Measurements from ENCODE around the gene CLPTM1L.
"Not testable (repeated sequence)": the region's sequence is repeated elsewhere in the genome, so short reads cannot be mapped to it uniquely, and the experiment has no call there.

Gene CLPTM1L

DNA sequence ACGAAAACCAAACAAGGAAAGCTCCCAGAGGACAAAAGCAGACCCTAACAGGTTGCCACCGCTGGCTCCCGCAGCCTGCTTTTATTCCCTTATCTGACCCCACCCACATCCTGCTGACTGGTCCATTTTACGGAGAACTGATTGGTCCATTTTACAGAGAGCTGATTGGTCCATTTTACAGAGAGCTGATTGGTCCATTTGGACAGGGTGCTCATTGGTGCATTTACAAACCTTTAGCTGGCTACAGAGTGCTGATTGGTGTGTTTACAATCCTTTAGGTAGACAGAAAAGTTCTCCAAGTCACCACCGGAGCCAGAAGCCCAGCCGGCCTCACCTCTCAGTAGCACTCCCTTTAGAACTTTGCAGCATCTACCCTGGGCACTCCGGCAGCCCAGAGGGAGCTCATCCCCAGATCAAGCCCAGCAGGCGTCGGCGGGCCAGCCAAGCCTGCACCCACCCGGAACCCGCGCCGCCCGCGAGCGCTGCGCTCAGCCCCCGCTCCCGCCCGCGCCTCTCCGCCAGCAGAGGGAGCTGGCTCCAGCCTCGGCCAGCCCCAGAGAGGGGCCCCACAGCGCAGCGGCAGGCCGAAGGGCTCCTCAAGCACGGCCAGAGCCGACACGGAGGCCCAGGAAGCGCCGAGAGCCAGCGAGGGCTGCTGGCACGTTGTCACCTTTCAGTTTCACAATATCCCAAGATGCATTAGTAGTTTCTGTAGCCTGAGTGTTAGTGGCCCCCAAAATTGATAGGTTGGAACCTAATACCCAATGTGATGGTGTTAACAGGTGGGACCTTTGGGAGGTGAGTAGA lies 35.3 kb upstream of the CLPTM1L start:
- DNase-seq: no peak

DNA sequence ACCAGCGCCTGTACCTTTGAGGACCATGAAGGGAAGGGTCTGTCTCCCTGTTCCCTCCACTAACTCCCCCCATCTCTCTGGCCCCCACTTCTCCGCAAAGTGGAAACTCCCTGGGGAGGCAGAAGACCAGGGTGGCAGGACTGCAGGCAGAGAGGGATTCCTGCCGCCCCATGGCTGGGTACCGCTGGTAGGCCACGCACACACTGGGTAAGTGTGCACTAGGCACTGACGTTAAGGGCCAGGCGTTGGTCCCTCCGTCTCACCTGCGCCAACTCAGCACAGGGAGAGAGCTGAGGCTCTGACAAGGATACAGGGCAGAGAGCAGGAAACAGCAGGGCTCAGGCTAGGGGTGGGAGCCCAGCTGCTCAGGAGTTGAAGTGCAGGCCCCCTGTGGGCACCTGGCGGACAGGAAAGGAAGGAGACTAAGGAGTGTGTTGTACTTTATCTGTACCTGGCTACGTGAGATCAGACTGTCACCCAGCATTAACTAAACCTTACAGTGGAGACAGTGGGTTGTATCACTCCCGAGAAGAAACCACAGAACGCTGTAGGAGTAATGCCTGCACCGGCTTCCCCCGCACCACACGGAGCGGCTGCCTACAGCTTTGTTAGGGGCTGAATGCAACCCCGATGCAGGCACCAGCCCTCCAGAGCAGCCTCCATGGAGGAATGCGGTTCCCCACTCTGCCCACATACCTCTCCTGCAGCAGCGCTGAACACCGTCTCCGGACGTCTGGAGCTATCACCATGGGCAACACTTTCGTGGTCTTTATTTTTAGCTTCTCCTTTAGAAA lies 34.2 kb upstream of the CLPTM1L start:
- no peak for DNase-seq

DNA sequence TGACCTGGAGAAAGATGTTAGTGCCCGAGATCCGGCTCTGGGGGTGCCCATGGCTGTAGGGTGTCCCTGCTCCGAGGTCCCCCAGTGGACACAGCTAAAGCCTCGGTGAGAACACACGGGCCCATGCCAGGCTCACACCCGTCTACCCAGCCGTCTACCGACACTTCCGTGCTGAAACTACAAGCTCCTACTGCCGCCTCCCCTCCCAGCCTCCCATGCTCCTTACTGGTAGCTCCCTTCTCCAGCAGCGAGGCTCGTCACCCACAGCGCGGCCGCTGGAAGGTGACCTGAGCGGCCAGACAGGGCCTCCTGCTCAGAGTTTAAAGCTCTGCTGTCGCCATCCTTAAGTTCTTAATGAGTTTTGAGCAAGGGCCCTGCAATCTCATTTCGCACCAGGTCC lies 33.2 kb upstream of the CLPTM1L start:
- DNase-seq: no peak

DNA sequence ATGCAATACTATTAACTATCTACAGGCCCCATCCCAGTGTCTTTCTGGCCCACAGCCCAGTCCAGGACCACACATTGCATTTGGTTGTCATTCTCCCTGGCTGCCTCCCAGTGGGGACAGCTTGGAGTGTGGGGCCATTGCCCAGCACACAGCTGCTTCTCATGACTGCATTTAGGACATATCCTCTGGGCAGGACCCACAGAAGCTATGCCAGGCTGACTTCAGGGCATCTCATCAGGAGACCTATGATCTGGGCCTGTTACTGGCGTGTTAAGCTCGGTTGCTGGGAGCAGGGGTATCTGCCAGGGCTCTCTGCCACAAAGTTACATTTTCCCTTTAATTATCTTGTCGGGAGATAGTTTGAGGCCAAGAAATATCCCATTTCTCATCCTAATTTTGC lies 32.1 kb upstream of the CLPTM1L start:
- DNase-seq: no peak

DNA sequence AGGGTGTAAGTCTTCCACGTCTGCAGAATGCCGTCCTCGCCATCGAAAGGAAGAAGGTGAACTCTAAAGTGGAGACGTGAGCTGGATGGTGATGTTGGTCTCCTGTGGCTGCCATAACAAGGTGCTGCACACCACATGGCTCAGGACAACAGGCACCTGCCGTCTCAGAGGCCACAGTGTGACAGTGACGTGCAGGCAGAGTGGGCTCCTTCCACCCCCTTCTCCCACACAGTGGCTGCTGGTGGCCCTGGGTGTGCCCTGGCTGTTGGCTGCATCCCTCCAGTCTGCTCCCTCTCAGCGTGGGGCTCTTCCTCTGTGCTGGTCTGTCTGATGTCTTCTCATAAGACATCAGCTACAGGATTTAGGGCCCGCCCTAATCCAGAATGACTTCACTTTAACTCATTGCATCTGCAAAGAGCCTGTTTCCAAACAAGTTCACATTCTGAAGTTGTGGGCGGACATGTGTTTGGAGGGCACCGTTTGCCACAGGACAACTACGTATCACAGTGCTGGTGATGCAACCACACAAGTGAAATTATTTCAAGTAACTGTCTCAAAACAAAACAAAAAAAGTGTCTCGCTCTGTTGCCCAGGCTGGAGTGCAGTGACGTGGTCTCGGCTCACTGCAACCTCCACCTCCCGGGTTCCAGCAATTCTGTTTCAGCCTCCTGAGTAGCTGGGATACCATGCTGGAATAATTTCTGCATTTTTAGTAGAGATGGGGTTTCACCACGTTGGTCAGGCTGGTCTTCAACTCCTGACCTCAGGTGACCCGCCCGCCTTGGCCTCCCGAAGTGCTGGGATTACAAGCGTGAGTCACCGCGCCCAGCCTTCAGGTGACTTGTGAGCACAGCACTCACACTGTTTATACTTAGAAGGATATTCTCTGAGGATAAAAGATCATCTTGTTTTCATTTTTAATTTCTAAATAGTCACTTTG lies 31.2 kb upstream of the CLPTM1L start:
- DNase-seq: no peak

DNA sequence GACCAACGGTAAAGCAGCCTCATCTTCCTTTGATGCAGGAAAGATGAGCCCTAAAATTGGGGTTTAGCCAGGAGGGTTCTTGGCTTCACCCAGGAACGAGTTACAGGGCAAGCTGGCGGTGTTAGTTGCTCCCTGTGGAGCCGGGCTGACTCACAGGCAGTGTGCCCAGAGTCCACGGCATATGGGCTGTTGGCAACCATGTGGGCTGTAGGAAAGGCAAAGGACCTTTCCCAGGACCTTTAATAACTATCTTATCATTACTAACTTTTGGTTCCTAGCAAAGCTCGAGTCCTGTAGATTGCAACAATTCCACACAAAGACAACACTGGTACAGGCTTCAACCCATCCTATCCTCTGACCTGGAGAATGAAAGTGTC lies 29.8 kb upstream of the CLPTM1L start:
- no peak for DNase-seq

DNA sequence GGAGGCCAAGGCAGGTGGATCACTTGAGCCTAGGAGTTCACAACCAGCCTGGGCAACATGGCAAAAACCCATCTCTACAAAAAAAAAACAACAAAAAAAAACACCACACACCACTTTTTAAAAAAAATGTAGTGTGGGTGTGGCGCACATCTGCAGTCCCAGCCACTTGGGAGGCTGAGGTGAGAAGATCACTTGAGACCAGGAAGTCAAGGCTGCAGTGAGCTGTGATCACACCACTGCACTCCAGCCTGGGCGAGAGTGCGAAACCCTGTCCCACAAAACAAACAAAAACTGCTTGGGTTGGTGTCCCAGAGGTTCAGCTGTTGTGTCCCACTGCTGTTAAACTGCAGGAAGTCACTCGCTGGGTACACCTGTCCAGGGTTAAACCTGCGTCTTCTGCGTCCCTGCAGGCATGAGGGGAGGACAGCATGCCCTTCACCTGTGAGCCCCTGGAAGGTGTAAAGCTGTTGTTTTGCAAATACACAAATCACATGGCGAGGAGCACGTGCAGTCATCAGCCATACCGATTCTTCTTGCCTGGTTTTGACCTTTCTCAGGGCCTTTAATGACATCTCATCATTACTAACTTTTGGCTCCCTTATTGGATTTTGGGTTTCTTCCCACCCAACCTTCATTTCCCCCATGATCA lies 29.3 kb upstream of the CLPTM1L start:
- no peak for DNase-seq

DNA sequence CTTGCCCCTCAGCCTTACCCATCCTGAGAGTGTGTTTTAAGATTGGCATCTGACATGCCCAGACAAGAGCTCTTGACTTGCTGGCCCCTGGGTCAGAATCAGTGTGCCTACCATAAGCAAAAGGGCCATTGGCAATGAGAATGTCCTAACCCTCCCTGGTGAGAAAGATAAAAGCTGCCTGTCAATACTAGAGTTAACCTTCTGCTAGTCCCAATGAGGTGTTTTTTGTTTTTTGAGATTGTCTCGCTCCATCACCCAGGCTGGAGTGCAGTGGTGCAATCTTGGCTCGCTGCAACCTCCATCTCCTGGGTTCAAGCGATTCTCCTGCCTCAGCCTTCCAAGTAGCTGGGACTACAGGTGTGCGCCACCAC lies 27.1 kb upstream of the CLPTM1L start:
- not testable (repeated sequence) for DNase-seq

DNA sequence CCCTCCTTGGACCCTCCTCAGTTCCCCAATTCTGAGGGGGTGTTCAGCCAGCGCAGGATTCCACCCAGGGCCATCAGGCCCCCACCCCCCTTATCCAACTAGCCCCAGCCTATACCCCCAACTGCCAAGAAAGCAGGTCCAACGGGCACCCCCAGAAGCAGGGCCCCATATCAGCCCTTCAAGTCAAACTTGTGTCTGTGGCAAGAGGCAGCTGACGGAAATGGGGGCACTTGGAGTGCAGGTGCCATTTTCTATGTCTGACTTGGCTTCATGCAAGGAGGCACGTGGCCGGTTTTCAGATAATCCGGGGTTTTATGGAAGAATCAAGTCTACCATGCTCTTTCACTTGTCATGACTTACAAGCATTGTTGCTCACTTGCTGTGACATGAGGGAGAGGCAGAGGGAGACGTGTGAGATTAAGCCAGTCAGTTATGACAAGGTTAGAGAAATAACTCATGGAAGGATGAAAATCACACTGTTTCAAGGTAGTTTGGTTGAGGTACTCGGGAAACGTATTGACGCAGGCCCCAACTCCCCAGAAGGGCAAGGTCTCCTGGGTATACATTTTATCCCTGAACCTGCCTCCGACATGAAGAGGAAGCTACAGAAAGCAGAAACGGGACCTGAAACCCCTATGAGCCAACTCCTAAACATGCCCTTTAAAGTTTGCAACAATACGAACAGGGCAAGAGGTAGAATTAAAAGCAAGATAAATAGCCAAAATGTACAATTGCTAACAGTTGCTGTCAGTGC lies 26.5 kb upstream of the CLPTM1L start:
- DNase-seq: no peak

DNA sequence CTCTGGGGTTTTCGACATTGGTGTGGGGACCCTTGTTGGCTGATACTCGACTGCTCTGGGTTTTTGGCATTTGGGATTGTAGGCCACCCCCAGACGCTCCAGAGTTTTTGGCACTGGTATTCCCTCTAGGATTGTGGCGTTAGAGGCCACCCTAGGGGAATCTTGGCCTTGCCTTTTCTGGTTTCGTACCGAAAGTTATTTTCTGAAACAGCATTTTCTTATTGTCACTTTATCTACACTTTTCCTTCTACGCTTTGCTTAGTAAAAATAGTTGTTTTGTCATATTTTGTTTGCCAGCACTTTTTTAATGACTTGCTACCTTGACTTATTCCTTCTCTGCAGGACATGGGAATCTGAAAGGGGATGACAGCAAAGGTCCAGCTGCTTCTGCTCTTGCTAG lies 25.1 kb upstream of the CLPTM1L start:
- no peak for DNase-seq

DNA sequence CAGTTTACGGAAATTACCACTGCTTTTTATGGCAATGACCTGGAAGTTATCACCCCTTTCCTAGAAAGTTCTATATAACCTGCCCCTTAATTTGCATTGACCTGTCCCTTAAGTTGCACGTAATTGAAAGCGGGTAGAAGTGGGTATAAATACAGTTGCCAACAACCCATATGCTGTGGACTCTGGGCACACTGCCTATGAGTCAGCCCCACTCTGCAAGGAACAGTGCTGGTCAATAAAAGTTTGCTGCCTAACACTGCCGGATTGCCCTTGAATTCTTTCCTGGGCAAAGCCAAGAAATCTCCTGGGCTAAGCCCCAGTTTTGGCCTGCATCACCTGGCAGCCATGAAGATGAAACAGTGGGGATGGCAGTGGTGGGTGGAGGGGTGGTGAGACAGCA lies 23.9 kb upstream of the CLPTM1L start:
- no peak for DNase-seq

DNA sequence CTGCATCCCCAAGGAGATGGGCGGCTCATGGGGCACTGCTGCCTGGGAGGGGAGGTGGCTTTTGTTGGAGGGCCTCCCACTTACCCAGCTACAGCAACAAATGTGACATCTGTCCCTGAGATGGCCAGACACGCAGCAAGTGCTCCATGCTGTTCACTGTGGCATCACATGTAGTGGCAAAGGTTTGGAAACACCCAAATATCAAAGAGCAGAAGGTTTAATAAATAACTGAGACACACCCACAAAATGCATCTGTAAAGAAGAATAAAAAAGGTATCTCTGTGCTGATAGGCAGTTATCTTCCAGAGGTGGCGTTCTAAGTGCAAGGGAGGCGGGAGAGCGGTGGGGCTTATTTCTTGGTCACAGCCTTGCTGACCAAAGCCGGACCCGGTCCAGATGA lies 23.3 kb upstream of the CLPTM1L start:
- DNase-seq: peak; percentile 22

DNA sequence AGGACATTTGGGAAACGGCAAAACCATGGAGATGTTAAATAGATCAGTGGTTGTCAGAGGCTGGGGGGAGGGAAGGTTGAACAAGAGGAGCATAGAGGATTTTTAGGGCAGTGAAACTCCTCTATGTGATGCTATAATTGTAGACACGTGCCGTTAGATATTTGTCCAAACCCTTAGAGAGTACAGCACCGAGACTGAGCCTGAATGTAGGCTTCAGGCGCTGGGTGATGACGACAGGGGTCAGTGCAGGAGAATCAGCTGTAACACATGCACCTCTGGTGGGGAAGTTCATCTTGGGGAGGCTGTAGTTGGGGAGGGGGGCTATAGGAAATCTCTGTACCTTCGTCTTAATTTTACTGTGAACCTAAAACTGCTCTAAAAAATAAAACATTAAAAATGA lies 22.2 kb upstream of the CLPTM1L start:
- DNase-seq: no peak

DNA sequence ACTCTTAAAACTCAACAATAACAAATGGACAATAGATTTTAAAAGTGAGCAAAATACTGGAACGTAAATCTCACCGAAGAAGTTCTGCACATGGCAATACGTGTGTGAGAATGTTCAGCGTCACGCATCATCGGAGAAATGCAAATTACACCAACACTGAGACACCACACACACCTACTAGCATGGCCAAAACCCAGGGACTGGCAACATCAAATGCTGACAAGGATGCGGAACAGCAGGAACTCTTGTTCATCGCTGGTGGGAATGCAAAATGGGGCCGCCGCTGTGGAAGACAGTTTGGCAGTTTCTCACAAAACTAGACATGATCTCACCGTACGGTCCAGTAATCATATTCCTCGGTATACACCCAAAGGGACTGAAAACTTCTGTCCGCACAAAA lies 21.6 kb upstream of the CLPTM1L start:
- no peak for DNase-seq

DNA sequence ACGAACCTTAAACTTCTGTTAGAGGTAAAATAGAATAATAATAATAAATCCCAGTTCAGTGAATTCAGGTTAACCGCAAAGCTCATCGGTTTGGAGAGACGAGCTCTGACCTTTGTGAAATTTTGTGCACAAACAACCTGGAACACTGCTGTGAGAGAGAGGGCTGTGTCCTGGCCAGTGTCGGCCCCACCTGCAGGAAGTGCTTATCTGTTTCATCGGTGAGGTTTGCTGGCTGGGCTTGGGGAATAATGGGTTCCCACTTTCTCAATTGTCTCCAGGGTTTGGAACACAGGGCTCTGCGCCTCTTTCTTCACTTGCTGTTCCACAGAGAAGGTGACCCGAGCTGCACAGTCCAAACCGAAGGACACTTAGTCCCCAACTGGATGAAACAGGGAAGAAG lies 19.3 kb upstream of the CLPTM1L start:
- no peak for DNase-seq

DNA sequence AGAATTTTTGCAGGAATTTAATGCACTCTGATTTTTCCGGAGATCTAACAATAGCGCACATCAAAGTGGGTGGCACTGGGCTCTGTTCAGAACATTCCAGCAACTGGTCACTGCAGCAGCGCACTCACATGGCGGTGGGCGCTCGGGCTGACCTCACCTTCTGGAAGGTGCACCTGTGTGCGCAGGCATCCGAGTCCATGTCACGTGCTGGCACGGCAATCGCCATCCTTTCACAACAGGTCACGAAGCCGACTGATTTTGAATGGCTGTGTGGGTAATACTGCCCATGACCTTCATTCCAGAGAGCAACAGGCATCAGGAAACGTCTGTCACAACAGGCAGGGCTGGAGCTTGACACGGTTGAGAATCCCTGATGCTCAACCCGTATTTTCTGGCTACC lies 18.7 kb upstream of the CLPTM1L start:
- no peak for DNase-seq

DNA sequence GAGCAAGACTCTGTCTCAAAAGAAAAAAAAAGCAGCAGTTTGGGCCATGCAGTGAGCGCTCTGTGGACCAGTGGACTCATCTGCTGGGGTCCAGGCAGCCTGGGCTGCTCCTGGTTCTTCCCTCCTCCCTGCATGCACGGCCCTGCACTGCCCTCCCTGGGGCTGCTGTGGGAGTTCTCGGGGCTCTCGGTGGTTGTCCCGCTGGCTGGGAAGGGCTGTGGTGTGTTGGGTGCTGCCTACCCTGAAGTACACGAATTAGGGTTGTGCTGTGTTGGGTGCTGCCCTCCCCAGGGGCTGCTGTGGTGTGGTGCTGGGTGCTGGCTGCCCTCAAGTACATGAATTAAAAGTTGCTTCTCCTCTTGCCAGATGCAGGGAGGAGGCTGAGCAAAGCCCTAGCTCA lies 18.3 kb upstream of the CLPTM1L start:
- no peak for DNase-seq

DNA sequence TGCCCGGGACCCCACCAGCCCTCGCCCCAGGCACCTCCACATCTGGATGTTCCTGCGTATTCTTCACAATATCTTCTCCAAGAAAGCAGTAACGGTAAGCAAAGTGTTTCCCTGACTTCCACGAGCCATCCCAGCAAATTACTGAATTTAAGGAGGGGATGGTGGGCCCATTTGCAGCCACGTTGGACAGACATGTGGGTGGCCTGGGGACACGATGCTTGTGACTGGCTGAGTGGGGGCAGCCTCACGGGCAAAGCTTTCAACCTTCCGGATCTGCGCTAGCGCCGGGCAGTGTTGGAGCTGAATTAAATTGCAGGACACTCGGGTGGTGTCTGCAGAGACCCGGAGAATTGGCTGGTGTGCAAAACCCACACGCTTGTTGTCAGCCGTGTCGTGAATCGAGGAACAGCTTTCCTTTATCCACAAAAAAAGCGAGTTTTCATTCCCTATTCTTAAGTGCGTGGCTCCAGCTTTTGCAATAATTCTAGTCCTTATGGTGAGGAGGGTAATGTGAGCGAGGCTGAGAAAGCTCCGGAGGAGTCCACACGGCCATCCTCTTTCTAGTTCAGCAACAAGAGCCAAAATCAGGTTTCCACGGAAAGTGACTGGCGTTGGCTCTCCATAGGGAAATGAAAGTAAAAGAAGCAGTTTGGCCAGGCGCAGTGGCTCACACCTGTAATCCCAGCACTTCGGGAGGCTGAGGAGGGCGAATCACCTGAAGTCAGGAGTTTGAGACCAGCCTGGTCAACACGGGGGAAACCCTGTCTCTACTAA lies 17.5 kb upstream of the CLPTM1L start:
- no peak for DNase-seq

DNA sequence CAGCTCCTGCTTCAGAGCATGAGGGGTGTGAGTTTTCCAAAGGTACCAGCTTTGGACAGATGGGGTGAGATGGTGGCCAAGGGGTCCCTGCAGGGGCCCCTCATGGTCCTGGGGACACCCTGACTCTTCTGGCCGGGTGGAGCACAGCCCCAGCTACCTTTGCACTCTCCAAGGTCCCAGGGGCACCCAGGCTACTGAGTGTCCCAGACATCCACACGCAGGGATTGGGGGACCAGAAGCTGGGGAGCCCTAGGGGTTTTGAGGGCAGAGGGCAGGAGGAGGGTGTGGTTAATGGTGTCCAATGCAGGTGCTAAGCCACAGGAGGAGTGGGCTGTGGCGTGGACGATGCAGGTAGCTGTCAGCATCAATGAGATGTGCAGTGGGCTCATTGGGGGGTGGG lies 16.0 kb upstream of the CLPTM1L start:
- DNase-seq: no peak

DNA sequence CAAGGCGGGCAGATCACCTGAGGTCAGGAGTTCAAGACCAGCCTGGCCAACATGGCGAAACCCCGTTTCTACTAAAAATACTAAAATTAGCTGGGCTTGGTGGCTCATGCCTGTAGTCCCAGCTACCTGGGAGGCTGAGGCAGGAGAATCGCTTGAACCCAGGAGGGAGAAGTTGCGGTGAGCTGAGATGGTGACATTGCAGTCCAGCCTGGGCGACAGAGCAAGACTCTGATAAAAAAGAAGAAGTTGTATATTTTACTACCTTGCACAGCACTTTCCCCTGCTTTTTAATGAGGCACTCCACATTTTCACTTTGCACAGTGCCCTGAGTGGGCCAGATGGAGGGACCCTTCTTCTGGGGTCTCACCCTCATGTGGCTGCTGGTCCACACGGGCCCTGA lies 15.5 kb upstream of the CLPTM1L start:
- not testable (repeated sequence) for DNase-seq

DNA sequence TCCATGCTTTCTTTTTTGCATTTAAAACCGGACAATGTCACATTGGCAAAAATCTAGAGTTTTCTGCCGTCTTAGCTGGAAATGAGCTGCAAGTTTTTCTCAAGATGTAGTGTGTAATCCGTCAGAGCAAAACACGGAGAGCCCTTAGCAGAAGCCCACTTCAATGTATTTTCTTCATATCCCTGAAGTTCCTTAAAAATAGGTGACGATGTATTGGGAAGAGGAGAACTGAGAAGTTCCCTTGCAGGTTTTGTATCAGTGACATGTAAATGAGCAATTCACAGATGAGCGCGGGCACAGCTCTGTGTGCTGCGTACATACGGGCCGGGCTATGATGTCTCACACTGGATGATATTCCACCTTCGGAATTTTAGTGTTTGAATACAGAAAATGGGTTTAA lies 14.8 kb upstream of the CLPTM1L start:
- no peak for DNase-seq
